C4-2B (cell line): ENCODE measurements around the gene GIMAP2.

Experiments
- ZFX ChIP-seq: fragments of 450-650 bp; IDR thresholded peaks from 2 replicates; pipeline ENCODE4 v1.6.1; 2017
- TF ChIP-seq, protein P1 (sequence below): fragments of 450-650 bp; conservative IDR thresholded peaks from 2 replicates; pipeline ENCODE4 v1.5.1; 2017; ENCODE audit warnings: mild to moderate bottlenecking

DNA sequence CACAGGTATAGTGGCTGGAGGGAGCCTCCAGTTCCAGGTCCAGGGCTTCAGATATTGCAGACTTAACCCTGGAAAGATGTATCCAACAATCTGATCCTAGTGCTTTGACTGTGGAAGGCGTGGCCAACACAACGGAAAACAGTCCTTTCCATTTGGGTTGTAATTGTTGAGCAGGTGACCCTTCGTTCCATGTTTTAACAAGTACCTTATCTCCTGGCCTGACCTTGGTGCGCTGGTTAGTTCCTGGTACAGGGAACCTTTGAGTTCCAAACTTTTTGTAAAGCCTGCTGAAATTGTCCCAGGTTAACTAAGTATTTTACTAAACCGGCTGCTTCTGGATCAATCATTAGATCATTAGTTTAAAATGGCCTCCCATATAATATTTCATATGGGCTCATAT is 29.5 kb upstream of the GIMAP2 start:
- TF ChIP-seq, protein P1, sequence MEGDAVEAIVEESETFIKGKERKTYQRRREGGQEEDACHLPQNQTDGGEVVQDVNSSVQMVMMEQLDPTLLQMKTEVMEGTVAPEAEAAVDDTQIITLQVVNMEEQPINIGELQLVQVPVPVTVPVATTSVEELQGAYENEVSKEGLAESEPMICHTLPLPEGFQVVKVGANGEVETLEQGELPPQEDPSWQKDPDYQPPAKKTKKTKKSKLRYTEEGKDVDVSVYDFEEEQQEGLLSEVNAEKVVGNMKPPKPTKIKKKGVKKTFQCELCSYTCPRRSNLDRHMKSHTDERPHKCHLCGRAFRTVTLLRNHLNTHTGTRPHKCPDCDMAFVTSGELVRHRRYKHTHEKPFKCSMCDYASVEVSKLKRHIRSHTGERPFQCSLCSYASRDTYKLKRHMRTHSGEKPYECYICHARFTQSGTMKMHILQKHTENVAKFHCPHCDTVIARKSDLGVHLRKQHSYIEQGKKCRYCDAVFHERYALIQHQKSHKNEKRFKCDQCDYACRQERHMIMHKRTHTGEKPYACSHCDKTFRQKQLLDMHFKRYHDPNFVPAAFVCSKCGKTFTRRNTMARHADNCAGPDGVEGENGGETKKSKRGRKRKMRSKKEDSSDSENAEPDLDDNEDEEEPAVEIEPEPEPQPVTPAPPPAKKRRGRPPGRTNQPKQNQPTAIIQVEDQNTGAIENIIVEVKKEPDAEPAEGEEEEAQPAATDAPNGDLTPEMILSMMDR = no peak
- no peak for TF ChIP-seq ZFX
